ENCODE results near the gene ZNF428. TPM values are rescaled to one million over a fixed set of nuclear protein-coding genes. Genes with fewer than 3 reads are reported as not detected.

ZNF428 gene
- total RNA-seq, 6 experiments from 2014 or later, result 10.9 to 16.7 (median 13.3) TPM

- intact Hi-C loops (cut with DNase I), result no loop called here
- ATAC-seq (no peak), DNase-seq (no peak)
- WGBS (ENCODE audit: insufficient coverage, low coverage, low lambda C conversion rate, missing lambda C conversion rate), result 20% methylated on average over 10 of the region's 17 CpGs
- Histone ChIP-seq H3K36me3 (no peaks in the 10 kb centered on the region), H3K27me3 (no peaks in the 10 kb centered on the region), H3K4me3 (no peak overlapping the region), H3K9me3 (no peaks in the 10 kb centered on the region), H3K4me1 (no peaks in the 10 kb centered on the region), H3K27ac (no peak overlapping the region)
- TF ChIP-seq CTCF (IDR thresholded peaks at IDR 0.05) (no peak), POLR2A (IDR thresholded peaks at IDR 0.05) (no peak)
Measured at GRCh38 chr19:43634872-43635560, 15.6 kb upstream of the ZNF428 start.

GRCh38 chr19:43634506-43634871 is 15.1 kb upstream of the ZNF428 start:
- Histone ChIP-seq H3K9me3 (no peaks in the 10 kb centered on the region), H3K27me3 (no peaks in the 10 kb centered on the region), H3K27ac (no peak overlapping the region), H3K36me3 (no peaks in the 10 kb centered on the region), H3K4me3 (no peak overlapping the region), H3K4me1 (no peaks in the 10 kb centered on the region)
- WGBS (ENCODE audit: insufficient coverage, low coverage, low lambda C conversion rate, missing lambda C conversion rate), result 13% methylated on average over 2 of the region's 5 CpGs
- DNase-seq (no peak), ATAC-seq (no peak)
- intact Hi-C loops (cut with DNase I), result no loop called here
- TF ChIP-seq POLR2A (IDR thresholded peaks at IDR 0.05), result no peak
- TF ChIP-seq CTCF (IDR thresholded peaks at IDR 0.05), result no peak

- no peak overlapping the region for H3K27ac ChIP-seq
- no peaks in the 10 kb centered on the region for H3K9me3 ChIP-seq
- no peaks in the 10 kb centered on the region for H3K27me3 ChIP-seq
- intact Hi-C loops (cut with DNase I), result no loop called here
- no peak for DNase-seq
- no peak overlapping the region for H3K4me3 ChIP-seq
- no peak for TF ChIP-seq POLR2A (IDR thresholded peaks at IDR 0.05)
- no peak for TF ChIP-seq CTCF (IDR thresholded peaks at IDR 0.05)
- no peaks in the 10 kb centered on the region for H3K36me3 ChIP-seq
- no peak for ATAC-seq
- H3K4me1 ChIP-seq, result no peaks in the 10 kb centered on the region
- WGBS (ENCODE audit: insufficient coverage, low coverage, low lambda C conversion rate, missing lambda C conversion rate), result 81% methylated on average over 3 of the region's 5 CpGs
Measured at GRCh38 chr19:43634068-43634467, 14.6 kb upstream of the ZNF428 start.

- WGBS (ENCODE audit: insufficient coverage, low coverage, low lambda C conversion rate, missing lambda C conversion rate), result 76% methylated on average over 2 of the region's 4 CpGs
- H3K4me3 ChIP-seq, result no peak overlapping the region
- no peaks in the 10 kb centered on the region for H3K4me1 ChIP-seq
- no peak for DNase-seq
- ATAC-seq, result no peak
- H3K27ac ChIP-seq, result no peak overlapping the region
- H3K9me3 ChIP-seq, result no peaks in the 10 kb centered on the region
- intact Hi-C loops (cut with DNase I), result no loop called here
- TF ChIP-seq POLR2A (IDR thresholded peaks at IDR 0.05) (no peak), CTCF (IDR thresholded peaks at IDR 0.05) (no peak)
- H3K36me3 ChIP-seq, result no peaks in the 10 kb centered on the region
- H3K27me3 ChIP-seq, result no peaks in the 10 kb centered on the region
Measured at GRCh38 chr19:43633520-43633919, 14.1 kb upstream of the ZNF428 start.

Data from right lobe of liver (tissue), 6 donors.